Natural killer cell (primary cell): ENCODE measurements around the gene CACNA1B. TPM values are rescaled to one million over a fixed set of nuclear protein-coding genes. Genes with fewer than 3 reads are reported as not detected.

Experiments
- ATAC-seq, 3 donors: fragments of 150-1000 bp in 2 of 3; fragments of 200-7000 bp in 1 of 3; cut with Tn5 transposase; 1 replicate in 1 of 3; 2 replicates in 2 of 3; pipeline ENCODE4 v1.10.0; 2021; ENCODE audit warnings: mild to moderate bottlenecking in 2 of 3, moderate library complexity in 2 of 3
- DNase-seq, 2 donors: peaks; one replicate each; pipeline versions ENCODE4 v3.0.0 to v3.0.0-alpha.2; 2013 to 2021; ENCODE audit warnings: mixed read lengths in 1 of 2
- H3K27ac ChIP-seq: one replicate; pipeline ENCODE4 v1.5.1; 2013; ENCODE audit warnings: mild to moderate bottlenecking, low read length
- H3K27me3 ChIP-seq: one replicate; pipeline ENCODE4 v1.6.1; 2013; ENCODE audit warnings: low read length; ENCODE audit not compliant: control insufficient read depth, insufficient read depth
- H3K36me3 ChIP-seq: one replicate; pipeline ENCODE4 v1.6.1; 2013; ENCODE audit warnings: low read length; ENCODE audit not compliant: control insufficient read depth, insufficient read depth
- H3K4me1 ChIP-seq: one replicate; pipeline ENCODE4 v1.6.1; 2013; ENCODE audit warnings: low read length; ENCODE audit not compliant: control insufficient read depth, insufficient read depth
- H3K4me3 ChIP-seq: one replicate; pipeline ENCODE4 v1.5.1; 2013; ENCODE audit warnings: low read length
- H3K9me3 ChIP-seq: one replicate; pipeline ENCODE4 v1.6.1; 2013; ENCODE audit warnings: low read length; ENCODE audit not compliant: control insufficient read depth, insufficient read depth
- H3K27ac Mint-ChIP-seq, 2 donors: one replicate each; pipeline ENCODE4 v1.8.0; 2022; ENCODE audit warnings: mild to moderate bottlenecking in 2 of 2, mixed read lengths in 2 of 2, moderate library complexity in 1 of 2
- H3K27me3 Mint-ChIP-seq, 2 donors: one replicate each; pipeline ENCODE4 v1.8.0; 2022; ENCODE audit warnings: low read depth in 2 of 2, mixed read lengths in 2 of 2
- H3K36me3 Mint-ChIP-seq: one replicate; pipeline ENCODE4 v1.8.0; 2022; ENCODE audit warnings: mixed read lengths
- H3K4me1 Mint-ChIP-seq, 2 donors: one replicate each; pipeline ENCODE4 v1.8.0; 2022; ENCODE audit warnings: mixed read lengths in 2 of 2
- H3K4me3 Mint-ChIP-seq: one replicate; pipeline ENCODE4 v1.8.0; 2022; ENCODE audit warnings: mild to moderate bottlenecking, moderate library complexity, mixed read lengths
- H3K9me3 Mint-ChIP-seq, 2 donors: one replicate each; pipeline ENCODE4 v1.8.0; 2022; ENCODE audit warnings: mixed read lengths in 2 of 2
- WGBS: methylation state at CpG from one replicate; pipeline ENCODE4 v1.1.7; 2013; ENCODE audit warnings: missing lambda C conversion rate; ENCODE audit not compliant: insufficient coverage; 5-methylcytosine and 5-hydroxymethylcytosine counted together
- intact Hi-C: fragments of 100-400 bp; cut with micrococcal nuclease; formaldehyde crosslinking; loops from one replicate; pipeline ENCODE4 v1.14.2; 2022
- total RNA-seq, 4 donors: library from RNA; stranded (reverse); fragments of 120-200 nt in 1 of 4; gene quantifications; one replicate each; pipeline versions ENCODE4 v1.2.3 to v1.2.4, GENCODE V29; 2013 to 2022
- TF ChIP-seq, protein P1 (sequence below): fragments of 200-600 bp; IDR thresholded peaks from one replicate; pipeline ENCODE4 v1.8.0; 2022; ENCODE audit warnings: antibody characterized with exemption

Gene CACNA1B
- total RNA-seq, 3 donors from 2014 or later (not counting 1 experiment from before 2014, with no cell fraction given) = 0.07 TPM; not detected in 2

DNA sequence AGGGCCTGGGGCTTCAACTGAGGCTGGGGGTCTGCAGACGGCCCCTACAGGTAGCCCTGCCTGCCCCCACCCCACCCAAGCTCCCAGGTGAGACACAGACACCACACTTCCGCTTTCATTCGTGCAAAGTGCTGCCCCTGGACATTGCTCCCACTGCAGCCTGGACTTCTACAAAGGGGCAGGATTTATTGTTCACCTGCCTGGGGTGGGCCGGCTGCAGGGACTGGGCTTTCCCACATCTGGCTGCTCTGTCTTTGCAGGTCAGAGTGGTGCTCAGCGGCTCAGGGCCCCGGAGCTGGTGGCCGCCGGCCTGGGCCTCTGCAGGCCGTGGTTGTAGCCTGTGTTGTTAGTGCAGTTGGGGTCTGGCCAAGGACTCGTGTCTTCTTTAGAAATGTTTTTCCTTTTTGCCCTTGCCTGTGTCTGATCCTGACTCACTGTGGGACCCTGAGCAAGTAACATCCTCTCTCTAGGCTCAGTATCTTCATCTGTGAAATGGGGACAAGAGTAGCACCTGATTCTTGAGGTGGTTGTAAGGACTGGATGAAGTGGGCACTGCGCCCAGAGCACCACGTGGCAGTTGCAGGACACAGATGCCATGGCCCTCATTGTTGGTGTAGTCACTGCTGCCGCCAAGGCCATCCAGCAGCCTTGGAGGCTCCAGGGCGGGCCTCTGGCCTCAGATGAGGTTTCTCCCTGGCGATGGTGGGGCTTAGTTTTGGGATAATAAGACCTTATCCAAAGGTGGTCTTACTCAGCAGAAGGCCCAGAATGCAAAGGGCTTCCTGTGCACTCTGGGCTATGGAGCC is 143.9 kb downstream of the CACNA1B start:
- ATAC-seq (no peak), DNase-seq (no peak)
- Histone ChIP-seq H3K27ac (no peak overlapping the region), H3K4me3 (no peak overlapping the region), H3K36me3 (no peaks in the 10 kb centered on the region), H3K9me3 (no peaks in the 10 kb centered on the region), H3K4me1 (no peaks in the 10 kb centered on the region), H3K27me3 (peaks cover 3% of the 10 kb centered on the region)
- Mint-ChIP-seq H3K9me3 (no peaks in the 10 kb centered on the region), H3K27me3 (peaks cover 14 to 23% of the 10 kb centered on the region in 2 donors), H3K36me3 (no peaks in the 10 kb centered on the region), H3K4me3 (no peak overlapping the region), H3K27ac (no peak overlapping the region), H3K4me1 (no peaks in the 10 kb centered on the region)
- TF ChIP-seq, protein P1, sequence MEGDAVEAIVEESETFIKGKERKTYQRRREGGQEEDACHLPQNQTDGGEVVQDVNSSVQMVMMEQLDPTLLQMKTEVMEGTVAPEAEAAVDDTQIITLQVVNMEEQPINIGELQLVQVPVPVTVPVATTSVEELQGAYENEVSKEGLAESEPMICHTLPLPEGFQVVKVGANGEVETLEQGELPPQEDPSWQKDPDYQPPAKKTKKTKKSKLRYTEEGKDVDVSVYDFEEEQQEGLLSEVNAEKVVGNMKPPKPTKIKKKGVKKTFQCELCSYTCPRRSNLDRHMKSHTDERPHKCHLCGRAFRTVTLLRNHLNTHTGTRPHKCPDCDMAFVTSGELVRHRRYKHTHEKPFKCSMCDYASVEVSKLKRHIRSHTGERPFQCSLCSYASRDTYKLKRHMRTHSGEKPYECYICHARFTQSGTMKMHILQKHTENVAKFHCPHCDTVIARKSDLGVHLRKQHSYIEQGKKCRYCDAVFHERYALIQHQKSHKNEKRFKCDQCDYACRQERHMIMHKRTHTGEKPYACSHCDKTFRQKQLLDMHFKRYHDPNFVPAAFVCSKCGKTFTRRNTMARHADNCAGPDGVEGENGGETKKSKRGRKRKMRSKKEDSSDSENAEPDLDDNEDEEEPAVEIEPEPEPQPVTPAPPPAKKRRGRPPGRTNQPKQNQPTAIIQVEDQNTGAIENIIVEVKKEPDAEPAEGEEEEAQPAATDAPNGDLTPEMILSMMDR = no peak
- 89% methylated on average over 15 of the region's 15 CpGs for WGBS
- intact Hi-C loops = no loop called here

- Histone ChIP-seq H3K9me3 (no peaks in the 10 kb centered on the region), H3K4me1 (no peaks in the 10 kb centered on the region), H3K4me3 (no peak overlapping the region), H3K27ac (no peak overlapping the region), H3K27me3 (peaks cover 3% of the 10 kb centered on the region), H3K36me3 (no peaks in the 10 kb centered on the region)
- DNase-seq (peak; percentile 10 to 28), ATAC-seq (no peak)
- no peaks in the 10 kb centered on the region for H3K9me3 Mint-ChIP-seq
- H3K4me3 Mint-ChIP-seq = no peak overlapping the region
- intact Hi-C loops = no loop called here
- WGBS = 46% methylated on average over 17 of the region's 17 CpGs
- no peaks in the 10 kb centered on the region for H3K36me3 Mint-ChIP-seq
- H3K27ac Mint-ChIP-seq = no peak overlapping the region
- H3K27me3 Mint-ChIP-seq = peaks cover 14 to 31% of the 10 kb centered on the region in 2 donors
- no peaks in the 10 kb centered on the region for H3K4me1 Mint-ChIP-seq
- TF ChIP-seq, protein P1 = no peak
These were observed 144.6 kb downstream of the CACNA1B start for GRCh38 chr9:138022121-138022741.

DNA sequence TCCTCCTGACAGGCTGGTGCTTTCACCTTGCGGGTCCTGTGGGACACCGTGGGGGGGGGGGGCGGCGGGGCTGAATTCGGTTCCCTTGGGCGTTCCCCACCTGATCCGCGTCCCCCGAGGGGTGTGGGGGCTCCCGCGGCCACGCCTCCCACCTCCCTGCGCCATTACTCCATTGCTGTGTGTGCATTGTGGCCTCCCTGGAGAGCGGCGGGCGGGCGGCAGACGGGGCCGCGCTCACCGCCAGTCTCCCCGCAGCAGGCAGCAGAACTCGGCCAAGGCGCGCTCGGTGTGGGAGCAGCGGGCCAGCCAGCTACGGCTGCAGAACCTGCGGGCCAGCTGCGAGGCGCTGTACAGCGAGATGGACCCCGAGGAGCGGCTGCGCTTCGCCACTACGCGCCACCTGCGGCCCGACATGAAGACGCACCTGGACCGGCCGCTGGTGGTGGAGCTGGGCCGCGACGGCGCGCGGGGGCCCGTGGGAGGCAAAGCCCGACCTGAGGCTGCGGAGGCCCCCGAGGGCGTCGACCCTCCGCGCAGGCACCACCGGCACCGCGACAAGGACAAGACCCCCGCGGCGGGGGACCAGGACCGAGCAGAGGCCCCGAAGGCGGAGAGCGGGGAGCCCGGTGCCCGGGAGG is 145.3 kb downstream of the CACNA1B start:
- H3K4me3 Mint-ChIP-seq = no peak overlapping the region
- TF ChIP-seq, protein P1 = no peak
- peaks cover 3% of the 10 kb centered on the region for H3K27me3 ChIP-seq
- no peak overlapping the region for H3K27ac ChIP-seq
- intact Hi-C loops = no loop called here
- no peaks in the 10 kb centered on the region for H3K36me3 ChIP-seq
- ATAC-seq (no peak), DNase-seq (no peak)
- no peak overlapping the region for H3K4me3 ChIP-seq
- WGBS = 8% methylated on average over 67 of the region's 69 CpGs
- H3K27me3 Mint-ChIP-seq = peaks cover 14 to 35% of the 10 kb centered on the region in 2 donors
- H3K36me3 Mint-ChIP-seq = no peaks in the 10 kb centered on the region
- H3K27ac Mint-ChIP-seq = no peak overlapping the region
- no peaks in the 10 kb centered on the region for H3K4me1 ChIP-seq
- H3K9me3 Mint-ChIP-seq = no peaks in the 10 kb centered on the region
- no peaks in the 10 kb centered on the region for H3K4me1 Mint-ChIP-seq
- no peaks in the 10 kb centered on the region for H3K9me3 ChIP-seq
